Daoy (cell line): ENCODE results near the gene PGLYRP4. TPM values are rescaled to one million over a fixed set of nuclear protein-coding genes. Genes with fewer than 3 reads are reported as not detected.
"Not testable (repeated sequence)": the region's sequence is repeated elsewhere in the genome, so short reads cannot be mapped to it uniquely, and the experiment has no call there.

Experiments
- DNase-seq: peaks from one replicate; pipeline ENCODE4 v3.0.0-alpha.2; 2015; ENCODE audit warnings: low read depth
- total RNA-seq: library from RNA; depleted of rRNA; stranded (reverse); fragments of >200 nt; shearing (Covaris generic); gene quantifications from 2 replicates; pipeline ENCODE4 v1.2.3, GENCODE V29; 2014

PGLYRP4 gene
- total RNA-seq, 1 experiment from 2014 or later: not detected

DNA sequence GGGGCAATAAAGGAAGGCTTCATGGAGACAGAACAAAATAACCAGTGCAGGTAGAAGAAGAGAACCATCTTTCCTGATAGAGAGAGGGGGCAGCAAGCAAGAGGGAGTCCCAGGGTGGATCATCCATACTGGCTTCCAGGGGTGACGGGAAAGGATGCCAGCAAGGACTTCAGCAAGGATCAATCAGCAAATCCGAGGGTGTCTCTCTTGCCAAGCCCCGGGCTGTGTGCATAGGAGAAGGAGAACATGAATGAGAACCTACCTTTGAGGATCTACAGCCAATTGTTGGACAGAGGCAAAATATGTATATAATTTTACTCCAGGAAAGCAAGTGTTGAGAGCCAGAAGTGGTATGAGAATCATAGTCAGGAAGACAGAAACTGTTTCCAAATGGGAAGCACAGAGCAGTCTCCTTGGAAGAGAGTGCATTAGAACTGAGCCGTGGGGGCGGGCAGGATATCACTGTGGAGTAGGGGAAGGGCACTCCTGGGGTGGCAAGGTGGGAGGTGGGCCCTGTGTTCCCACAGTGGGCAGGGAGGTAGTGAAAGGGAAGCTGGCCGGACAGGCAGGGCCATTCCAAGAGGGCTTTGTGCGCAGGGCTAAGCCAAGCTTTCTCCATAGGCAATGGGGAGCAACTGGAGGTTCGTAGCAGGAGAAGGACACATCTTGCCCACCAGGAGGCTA, 7.9 kb upstream of the PGLYRP4 start:
- DNase-seq: no peak

- DNase-seq: peak; percentile 78
These were observed 6.9 kb upstream of the PGLYRP4 start for GRCh38 chr1:153355445-153356071.

DNA sequence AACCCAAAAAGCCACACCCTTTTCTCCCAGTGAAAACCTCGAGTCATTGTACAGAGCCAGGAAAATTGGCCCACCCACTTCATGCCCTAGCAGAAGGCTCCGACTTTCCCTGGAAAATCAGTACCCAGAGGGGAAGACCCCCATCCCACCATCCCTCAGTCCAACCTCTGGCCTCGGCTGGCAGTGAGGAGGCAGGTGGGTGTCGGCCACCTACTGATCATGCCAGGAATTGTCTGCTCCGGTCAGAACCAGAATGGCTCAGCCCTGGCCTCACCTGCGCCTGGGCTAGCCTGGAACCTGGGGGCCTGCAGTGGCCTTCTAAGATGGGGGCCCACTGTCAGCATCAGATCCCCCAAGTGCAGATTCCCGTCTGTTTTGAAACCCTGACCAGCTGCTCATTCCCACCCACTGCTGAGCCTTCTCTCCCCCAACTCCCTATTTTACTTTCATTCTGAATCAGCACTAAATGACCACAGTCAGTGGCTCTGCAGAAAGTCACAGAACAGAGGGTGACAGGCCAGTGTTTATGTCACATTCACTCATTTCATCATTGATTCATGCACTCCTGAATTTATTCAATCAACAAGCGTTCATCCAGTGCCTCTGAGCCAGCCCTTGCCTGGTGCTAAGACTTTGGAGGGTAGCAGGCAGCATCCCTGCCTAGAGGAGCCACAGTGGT, 6.0 kb upstream of the PGLYRP4 start:
- DNase-seq: no peak

GRCh38 chr1:153353226-153353947, 4.7 kb upstream of the PGLYRP4 start:
- DNase-seq: peak; percentile 33

DNA sequence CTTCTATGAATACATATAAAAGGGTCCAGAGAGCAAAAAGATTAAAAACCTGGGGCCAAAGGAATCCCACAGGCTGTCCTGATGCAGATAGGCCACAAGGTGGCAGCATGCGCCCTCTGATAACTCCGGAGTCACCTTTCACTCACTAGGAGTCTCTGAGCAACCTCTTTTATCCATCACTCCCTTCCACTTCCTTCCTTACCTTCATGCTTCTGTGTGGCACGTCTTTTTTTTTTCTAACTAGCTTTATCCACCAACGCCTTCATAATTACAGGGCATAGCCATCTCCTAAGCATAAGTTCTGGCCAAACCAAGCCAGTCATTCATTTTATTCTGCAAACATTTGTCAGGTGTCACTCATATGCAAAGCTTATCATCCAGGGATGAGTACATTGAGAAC, 3.9 kb upstream of the PGLYRP4 start:
- DNase-seq: peak; percentile 79

DNA sequence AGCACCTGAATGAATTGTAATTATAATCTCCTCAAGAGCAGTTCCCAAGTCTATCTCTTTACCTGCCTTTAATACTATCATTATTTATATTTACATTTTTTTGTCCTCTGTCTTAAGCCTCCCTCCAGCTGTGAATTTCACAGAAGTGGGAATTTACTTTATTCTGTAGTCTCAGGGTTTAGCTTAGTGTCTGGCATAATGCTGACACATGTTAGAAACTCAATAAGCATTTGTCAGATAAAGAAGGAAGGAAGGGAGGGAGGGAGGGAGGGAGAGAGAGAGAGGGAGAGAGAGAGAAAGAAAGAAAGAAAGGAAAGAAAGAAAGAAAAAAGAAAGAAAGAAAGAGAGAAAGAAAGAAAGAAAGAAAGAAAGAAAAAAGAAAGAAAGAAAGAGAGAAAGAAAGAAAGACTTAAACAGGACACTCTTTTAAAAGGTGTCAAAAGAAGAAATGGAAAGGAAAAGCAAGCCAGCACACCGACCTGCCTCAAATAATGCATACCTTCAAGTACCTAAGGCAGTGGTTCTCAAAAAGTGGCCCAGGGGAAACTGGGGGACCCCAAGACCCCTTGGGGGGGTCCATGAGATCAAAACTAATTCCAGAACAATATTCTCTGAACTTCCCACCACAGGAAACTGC, 1.8 kb upstream of the PGLYRP4 start:
- DNase-seq: no peak

GRCh38 chr1:153349363-153350320, 1.0 kb upstream of the PGLYRP4 start:
- no peak for DNase-seq

DNA sequence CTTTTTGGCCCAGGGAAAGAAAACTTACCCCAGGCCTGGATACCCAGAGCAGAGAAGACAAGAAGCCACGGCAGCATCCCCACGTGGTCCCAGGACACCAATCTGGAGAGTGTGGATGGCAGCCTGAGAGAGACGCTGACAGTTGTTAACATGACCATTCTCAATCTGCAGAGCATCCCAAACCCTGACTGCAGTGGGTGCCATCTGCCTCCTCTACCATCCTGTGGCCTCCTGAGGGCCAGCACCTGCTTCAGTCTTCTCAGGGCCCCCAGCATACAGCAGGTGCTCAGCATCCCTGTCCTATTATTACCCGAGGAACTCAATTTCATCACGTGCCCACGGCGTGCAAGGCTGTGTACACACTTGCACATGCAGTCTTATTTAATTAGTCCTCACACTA, 785 bp downstream of the PGLYRP4 start:
- no peak for DNase-seq

DNA sequence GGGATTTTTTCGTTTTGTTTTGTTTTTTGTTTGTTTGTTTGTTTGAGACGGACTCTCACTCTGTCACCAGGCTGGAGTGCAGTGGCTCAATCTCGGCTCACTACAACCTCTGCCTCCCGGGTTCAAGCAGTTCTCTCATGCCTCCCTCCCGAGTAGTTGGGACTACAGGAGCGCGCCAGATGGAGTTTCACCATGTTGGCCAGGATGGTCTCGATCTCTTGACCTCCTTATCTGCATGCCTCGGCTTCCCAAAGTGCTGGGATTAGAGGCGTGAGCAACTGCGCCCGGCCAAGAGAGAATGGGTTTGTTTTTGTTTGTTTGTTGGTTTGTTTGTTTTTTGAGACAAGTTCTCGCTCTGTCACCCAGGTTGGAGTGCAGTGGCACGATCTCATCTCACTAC, 1.6 kb downstream of the PGLYRP4 start:
- DNase-seq: not testable (repeated sequence)

DNA sequence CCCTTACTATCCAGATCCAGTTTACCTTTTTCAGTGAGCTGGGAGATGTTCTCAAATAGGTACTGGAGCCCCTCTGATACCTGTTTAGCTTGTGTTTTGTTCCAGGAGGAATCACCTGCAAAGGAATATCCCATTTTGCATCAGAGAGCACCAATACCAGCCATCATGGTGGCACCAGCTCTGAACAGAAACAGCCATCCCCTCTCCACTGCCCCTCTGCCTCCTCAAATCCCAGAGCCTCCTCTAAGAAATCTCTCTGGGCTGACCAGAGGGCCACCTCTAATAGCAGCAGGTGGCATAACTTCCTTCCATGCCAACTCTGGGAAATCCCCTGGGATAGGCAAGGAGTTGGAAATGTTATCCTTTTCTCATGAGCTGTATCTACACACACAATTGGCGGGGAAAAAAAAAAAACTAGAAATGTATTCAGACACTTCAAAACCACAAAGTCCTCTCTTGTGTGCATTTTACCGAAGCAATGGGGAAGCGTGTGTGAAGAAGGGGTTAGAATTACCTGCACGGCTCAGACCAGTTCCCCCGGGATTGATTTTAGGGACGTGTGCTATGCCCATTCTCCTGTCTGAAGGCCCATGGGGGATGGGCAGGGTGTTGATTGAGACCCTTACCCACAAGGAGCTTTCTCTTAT, 2.4 kb downstream of the PGLYRP4 start:
- DNase-seq: no peak

DNA sequence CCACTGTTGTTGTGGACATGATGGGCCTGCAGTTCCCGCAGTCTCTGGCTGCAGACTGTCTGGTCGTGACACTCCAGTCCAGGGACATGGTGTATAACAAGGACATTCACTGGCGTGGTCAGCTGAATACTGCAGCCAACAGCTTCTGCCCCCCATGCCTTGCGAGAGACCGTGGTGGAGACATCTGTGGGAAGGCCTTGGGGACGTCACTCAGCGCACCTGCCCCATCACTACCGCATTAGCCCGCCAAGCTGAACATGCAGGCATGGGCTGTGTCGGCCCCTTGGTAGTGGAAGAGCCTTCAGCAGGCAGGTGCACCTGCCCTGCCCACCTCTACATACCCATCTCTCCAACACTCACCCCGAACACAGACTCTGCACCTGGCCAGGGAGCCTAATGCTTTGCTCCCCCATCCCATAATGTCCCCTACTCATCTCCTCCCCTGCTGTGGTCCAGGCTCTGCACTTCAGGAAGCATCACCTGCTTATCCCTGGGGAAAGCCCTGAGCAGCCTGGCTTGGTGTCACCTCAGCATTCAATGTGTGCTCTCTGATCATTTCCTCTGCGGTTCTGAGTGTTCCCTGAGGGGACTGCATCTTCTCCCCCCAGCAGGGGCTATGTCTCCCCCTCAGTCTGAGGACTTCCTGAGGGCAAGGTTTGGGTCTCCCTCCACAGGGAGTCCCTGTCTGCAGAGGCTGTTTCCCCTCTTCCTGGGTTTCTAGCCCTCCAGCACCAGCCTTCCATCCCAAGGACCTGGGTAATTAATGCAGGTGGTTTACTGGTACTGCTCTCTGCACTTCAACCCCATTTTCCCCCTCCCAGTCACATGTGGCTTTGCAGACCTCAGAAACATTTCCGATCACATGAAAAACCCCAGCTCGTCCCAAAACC, 3.2 kb downstream of the PGLYRP4 start:
- no peak for DNase-seq

DNA sequence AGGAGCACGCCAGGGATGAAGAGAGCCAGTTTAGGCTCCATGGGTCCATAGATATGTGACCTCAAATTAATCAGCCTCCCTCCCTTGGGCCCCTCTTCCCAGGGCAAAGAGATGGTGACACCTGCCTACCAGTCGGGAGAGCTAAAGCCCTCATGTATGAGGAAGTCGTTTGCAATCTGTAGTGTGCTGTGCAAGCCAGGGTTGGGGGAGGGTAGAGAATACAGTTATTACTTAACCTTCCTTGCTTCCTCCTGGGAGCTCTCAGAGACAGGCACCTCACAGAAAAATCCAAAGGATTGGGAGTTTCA, 4.0 kb downstream of the PGLYRP4 start:
- no peak for DNase-seq

DNA sequence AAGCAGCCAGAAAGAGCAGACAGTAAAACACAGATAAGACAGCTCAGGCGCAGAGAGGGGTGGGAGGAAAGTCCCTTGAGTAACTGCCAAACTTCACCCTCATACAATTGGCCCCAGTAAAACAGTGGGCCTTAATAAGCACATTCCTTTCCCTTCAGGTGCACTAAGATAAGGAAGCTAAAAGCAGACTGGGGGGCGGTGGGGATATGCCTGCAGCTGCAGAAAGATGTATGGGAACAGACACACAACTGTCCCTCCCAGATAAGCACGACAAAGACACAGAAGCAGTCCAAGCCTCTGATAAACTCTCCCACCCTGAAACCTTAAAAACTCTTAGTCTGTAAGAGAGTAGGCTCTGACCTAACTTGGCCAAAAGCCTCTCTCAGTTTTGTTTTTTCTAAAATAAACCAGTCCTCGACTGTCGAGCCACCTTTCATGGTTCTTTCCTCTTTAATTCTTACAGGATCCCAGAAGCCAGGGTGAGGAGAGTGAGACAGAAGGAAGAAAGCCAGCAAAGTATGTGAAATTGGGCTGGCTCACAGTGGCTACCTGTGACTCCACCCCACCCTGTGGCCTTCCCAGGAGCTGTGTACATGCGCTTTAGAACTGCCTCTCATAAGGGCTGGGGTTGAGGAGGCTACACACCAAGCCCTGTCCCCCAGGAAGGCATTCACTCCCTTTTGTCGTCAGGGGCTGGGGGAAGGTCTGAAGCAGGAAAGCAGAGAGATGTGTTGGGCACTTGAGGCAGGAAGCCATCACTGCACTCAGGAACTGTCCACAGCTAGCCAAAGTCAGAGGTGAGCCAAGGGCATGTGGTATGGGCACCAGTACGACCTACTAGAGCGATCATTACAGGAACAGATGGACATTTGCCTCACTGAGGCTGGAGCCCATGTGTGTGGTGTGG, 4.6 kb downstream of the PGLYRP4 start:
- no peak for DNase-seq

GRCh38 chr1:153343040-153343681, 5.5 kb downstream of the PGLYRP4 start:
- no peak for DNase-seq

DNA sequence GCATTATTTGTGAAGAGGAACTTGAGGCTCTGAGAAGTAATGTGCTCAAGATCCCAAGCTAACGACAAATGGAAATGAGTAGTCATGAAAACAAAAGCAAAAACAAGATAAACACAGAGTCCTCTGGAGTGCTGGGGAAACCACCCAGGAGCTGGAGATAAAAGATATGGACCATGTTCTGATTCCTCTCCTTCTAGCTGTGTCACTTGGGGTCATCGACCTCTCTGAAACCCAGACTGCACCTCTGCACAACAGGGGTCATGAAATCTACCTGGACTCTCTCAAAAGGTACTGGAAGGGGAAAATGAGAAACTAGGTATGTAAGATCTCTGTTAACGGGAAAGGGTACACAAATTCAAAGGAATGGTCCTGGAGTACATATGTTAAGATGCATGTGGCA, 6.5 kb downstream of the PGLYRP4 start:
- DNase-seq: no peak

GRCh38 chr1:153341431-153341934, 7.2 kb downstream of the PGLYRP4 start:
- no peak for DNase-seq

DNA sequence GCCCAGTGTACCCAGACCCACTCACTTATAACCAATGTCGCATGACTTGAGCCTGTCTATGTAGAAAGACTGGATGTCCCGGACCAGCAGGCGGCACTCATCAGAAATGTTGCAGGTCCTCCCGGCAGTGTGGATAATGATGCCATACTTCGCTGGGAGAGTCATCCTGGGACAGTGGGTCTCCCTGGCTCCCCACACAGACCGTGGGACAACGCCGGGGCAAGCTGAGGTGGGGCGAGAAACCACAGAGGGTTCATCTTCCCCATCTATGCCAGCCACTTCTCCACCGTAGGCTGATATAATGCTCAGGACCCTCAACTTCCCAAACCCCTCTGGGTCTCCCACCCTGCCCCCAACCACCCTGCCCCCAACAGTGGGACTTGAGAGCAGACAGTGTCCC, 8.3 kb downstream of the PGLYRP4 start:
- DNase-seq: no peak

- no peak for DNase-seq
These were observed 8.8 kb downstream of the PGLYRP4 start for GRCh38 chr1:153339802-153340201.
